Osteocyte (in vitro differentiated cells): ENCODE results near the gene SPRR2A. TPM values are rescaled to one million over a fixed set of nuclear protein-coding genes. Genes with fewer than 3 reads are reported as not detected.

ENCODE experiments used
- DNase-seq: peaks from one replicate; pipeline ENCODE4 v3.0.0; 2021; ENCODE audit warnings: mixed read lengths; ENCODE audit not compliant: unreplicated experiment; ENCODE audit errors: extremely low spot score
- H3K27ac Mint-ChIP-seq: one replicate; pipeline ENCODE4 v1.8.0; 2021; ENCODE audit warnings: mild to moderate bottlenecking, mixed read lengths; ENCODE audit not compliant: unreplicated experiment
- H3K27me3 Mint-ChIP-seq: one replicate; pipeline ENCODE4 v1.8.0; 2021; ENCODE audit warnings: mixed read lengths; ENCODE audit not compliant: unreplicated experiment
- H3K36me3 Mint-ChIP-seq: one replicate; pipeline ENCODE4 v1.8.0; 2021; ENCODE audit warnings: mixed read lengths; ENCODE audit not compliant: unreplicated experiment
- H3K4me1 Mint-ChIP-seq: one replicate; pipeline ENCODE4 v1.8.0; 2021; ENCODE audit warnings: mixed read lengths; ENCODE audit not compliant: unreplicated experiment
- H3K4me3 Mint-ChIP-seq: one replicate; pipeline ENCODE4 v1.8.0; 2021; ENCODE audit warnings: mild to moderate bottlenecking, moderate library complexity, mixed read lengths; ENCODE audit not compliant: unreplicated experiment
- H3K9me3 Mint-ChIP-seq: one replicate; pipeline ENCODE4 v1.8.0; 2021; ENCODE audit warnings: mixed read lengths; ENCODE audit not compliant: unreplicated experiment
- long read RNA-seq: library from polyadenylated mRNA; unstranded; transcript quantifications from one replicate; pipeline ENCODE4 v2.0.0, GENCODE V29; 2021
- total RNA-seq: library from RNA; stranded (reverse); gene quantifications from 2 replicates; pipeline ENCODE4 v1.2.1, GENCODE V29; 2021
- TF ChIP-seq, protein P1 (sequence below): fragments of 200-600 bp; sonication (generic); IDR thresholded peaks from 2 replicates; pipeline ENCODE4 v1.5.0; 2021; ENCODE audit warnings: antibody characterized with exemption, mild to moderate bottlenecking, moderate library complexity

The SPRR2A gene
- not detected in 2 replicates for total RNA-seq
- long read RNA-seq, result 0 reads

DNA sequence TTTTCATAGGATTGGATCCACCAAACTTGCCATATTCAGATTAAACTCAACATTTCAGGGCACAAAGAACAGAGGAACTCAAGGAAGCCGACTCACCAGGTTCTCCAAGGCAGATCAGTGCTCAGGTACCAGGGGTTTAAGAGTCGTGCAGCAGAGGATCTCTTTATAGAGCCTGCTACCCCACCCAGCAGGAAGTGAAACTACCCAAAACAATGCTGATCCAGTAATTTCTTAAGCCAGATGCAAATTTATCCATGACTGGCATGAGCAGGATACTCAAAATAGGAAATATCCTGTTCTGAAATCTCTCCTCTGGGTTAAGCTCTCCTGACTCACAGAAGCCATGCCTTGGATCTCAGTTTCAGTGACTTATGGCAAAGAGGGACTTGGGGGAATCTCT lies at the start of gene SPRR2A:
Gene SPRR2A, minus strand, starts transcription at position 138 of the 400 bp plus-strand sequence. CDS start 777 bp downstream, outside the sequence.
- Mint-ChIP-seq H3K36me3 (no peaks in the 10 kb centered on the region), H3K27ac (no peak within 1 kb of the TSS), H3K4me1 (no peaks in the 10 kb centered on the region), H3K27me3 (no peaks in the 10 kb centered on the region), H3K9me3 (no peaks in the 10 kb centered on the region), H3K4me3 (no peak within 1 kb of the TSS)
- TF ChIP-seq, protein P1, sequence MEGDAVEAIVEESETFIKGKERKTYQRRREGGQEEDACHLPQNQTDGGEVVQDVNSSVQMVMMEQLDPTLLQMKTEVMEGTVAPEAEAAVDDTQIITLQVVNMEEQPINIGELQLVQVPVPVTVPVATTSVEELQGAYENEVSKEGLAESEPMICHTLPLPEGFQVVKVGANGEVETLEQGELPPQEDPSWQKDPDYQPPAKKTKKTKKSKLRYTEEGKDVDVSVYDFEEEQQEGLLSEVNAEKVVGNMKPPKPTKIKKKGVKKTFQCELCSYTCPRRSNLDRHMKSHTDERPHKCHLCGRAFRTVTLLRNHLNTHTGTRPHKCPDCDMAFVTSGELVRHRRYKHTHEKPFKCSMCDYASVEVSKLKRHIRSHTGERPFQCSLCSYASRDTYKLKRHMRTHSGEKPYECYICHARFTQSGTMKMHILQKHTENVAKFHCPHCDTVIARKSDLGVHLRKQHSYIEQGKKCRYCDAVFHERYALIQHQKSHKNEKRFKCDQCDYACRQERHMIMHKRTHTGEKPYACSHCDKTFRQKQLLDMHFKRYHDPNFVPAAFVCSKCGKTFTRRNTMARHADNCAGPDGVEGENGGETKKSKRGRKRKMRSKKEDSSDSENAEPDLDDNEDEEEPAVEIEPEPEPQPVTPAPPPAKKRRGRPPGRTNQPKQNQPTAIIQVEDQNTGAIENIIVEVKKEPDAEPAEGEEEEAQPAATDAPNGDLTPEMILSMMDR, result no peak
- DNase-seq, result no peak

DNA sequence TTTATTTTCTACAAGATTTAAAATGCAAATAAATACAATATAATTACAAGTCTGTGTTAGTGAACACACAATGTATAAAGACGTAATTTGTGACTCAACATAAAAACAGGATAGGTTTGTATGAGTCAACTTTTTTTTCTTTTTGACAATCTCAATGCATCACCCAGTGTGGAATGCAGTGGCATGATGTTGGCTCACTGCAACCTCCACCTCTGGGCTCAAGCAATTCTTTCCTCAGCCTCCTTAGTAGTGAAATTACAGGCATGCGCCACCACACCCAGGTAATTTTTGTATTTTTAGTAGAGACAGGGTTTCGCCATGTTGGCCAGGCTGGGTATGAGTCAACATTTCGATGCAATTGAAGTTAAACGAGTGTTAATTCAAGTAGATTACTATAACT lies 42.9 kb upstream of the SPRR2A start:
- no peaks in the 10 kb centered on the region for H3K4me1 Mint-ChIP-seq
- H3K36me3 Mint-ChIP-seq, result no peaks in the 10 kb centered on the region
- H3K27ac Mint-ChIP-seq, result no peak overlapping the region
- DNase-seq, result no peak
- no peaks in the 10 kb centered on the region for H3K27me3 Mint-ChIP-seq
- H3K9me3 Mint-ChIP-seq, result no peaks in the 10 kb centered on the region
- H3K4me3 Mint-ChIP-seq, result no peak overlapping the region
- TF ChIP-seq, protein P1, result no peak

DNA sequence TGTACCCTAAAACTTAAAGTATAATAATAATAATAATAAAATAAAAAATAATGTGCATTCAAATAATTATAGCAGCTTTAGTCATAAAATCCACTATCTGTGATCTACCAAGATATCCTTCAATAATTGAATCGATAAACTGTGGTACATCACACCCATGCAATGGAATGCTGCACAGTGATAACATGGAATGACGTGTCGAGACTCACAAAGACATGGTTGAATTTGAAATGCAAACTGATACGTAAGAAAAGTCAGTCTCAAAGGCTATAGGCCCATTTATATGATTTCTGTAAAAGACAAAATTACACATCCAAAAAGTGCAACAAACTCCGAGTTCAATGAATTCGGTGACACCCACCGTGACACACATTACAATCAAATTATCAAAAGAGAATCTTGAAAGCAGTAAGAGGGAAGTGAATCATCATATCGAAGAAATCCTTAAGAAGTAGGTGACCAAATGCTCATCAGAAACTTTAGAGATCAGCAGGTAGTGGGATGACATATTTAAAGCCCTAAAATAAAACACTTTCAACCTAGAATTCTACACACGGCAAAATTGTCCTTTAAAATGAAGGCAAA lies 42.2 kb upstream of the SPRR2A start:
- Mint-ChIP-seq H3K27me3 (no peaks in the 10 kb centered on the region), H3K9me3 (no peaks in the 10 kb centered on the region), H3K4me3 (no peak overlapping the region), H3K4me1 (no peaks in the 10 kb centered on the region), H3K36me3 (no peaks in the 10 kb centered on the region), H3K27ac (no peak overlapping the region)
- TF ChIP-seq, protein P1, result no peak
- DNase-seq, result no peak

DNA sequence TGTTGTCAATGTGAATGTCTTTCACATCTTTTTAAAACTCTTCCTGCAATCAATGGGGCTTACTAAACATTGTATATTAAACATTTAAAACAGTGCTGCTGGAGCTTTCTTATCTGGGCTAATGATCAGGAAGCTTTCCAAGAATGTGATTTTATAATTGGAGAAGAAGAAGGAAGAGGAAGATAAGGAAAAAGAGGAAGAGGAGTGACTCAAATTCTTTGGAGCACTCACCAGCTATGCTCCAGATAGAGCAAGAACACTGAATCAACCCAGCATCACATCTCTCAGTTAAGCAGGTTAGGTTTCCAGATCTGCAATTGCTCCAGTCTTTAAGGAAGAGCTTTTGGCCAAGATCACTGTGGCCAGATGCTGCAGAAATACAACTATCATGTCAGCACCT lies 38.5 kb upstream of the SPRR2A start:
- Mint-ChIP-seq H3K36me3 (no peaks in the 10 kb centered on the region), H3K4me3 (no peak overlapping the region), H3K9me3 (no peaks in the 10 kb centered on the region), H3K4me1 (no peaks in the 10 kb centered on the region), H3K27ac (no peak overlapping the region), H3K27me3 (no peaks in the 10 kb centered on the region)
- no peak for DNase-seq
- TF ChIP-seq, protein P1, result no peak

DNA sequence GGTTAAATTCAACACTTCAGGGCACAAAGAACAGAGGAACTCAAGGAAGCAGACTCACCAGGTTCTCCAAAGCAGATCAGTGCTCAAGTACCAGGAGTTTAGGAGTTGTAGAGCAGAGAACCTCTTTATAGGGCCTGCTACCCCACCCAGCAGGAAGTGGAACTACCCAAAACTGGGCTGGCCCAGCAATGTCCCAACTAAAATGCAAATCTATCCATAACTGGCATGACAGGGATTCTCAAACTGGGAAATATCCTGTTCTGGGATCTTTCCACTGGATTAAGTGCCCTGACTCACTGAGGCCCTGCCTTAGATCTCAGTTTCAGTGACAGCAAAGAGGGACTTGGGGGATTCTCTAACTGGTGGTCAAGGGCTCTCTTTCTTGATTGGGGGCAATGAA lies 37.1 kb upstream of the SPRR2A start, which contains the start of gene SPRR2E:
Gene SPRR2E, minus strand, starts transcription at position 101 of the 400 bp plus-strand sequence. CDS start 775 bp downstream, outside the sequence.
- DNase-seq, result no peak
- no peaks in the 10 kb centered on the region for H3K9me3 Mint-ChIP-seq
- no peak within 1 kb of the TSS for H3K4me3 Mint-ChIP-seq
- H3K36me3 Mint-ChIP-seq, result no peaks in the 10 kb centered on the region
- TF ChIP-seq, protein P1, result no peak
- no peaks in the 10 kb centered on the region for H3K27me3 Mint-ChIP-seq
- H3K27ac Mint-ChIP-seq, result no peak within 1 kb of the TSS
- H3K4me1 Mint-ChIP-seq, result no peaks in the 10 kb centered on the region
